ENCODE data around the gene SCUBE2. TPM values are rescaled to one million over a fixed set of nuclear protein-coding genes. Genes with fewer than 3 reads are reported as not detected.

SCUBE2 gene
- total RNA-seq, 1 experiment from 2014 or later = 1.9 TPM

GRCh38 chr11:9053316-9054035, 37.9 kb downstream of the SCUBE2 start (continued):
- no peak for TF ChIP-seq FOXJ3 (CRISPR knock-in tag; IDR thresholded peaks at IDR 0.05; ENCODE audit: borderline replicate concordance)
- TF ChIP-seq TEAD4 (CRISPR knock-in tag; IDR thresholded peaks at IDR 0.05) = no peak
- no peak for TF ChIP-seq ZNF232 (CRISPR knock-in tag; IDR thresholded peaks at IDR 0.05)
- TF ChIP-seq, protein P1, sequence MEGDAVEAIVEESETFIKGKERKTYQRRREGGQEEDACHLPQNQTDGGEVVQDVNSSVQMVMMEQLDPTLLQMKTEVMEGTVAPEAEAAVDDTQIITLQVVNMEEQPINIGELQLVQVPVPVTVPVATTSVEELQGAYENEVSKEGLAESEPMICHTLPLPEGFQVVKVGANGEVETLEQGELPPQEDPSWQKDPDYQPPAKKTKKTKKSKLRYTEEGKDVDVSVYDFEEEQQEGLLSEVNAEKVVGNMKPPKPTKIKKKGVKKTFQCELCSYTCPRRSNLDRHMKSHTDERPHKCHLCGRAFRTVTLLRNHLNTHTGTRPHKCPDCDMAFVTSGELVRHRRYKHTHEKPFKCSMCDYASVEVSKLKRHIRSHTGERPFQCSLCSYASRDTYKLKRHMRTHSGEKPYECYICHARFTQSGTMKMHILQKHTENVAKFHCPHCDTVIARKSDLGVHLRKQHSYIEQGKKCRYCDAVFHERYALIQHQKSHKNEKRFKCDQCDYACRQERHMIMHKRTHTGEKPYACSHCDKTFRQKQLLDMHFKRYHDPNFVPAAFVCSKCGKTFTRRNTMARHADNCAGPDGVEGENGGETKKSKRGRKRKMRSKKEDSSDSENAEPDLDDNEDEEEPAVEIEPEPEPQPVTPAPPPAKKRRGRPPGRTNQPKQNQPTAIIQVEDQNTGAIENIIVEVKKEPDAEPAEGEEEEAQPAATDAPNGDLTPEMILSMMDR (IDR thresholded peaks at IDR 0.05) = no peak

DNA sequence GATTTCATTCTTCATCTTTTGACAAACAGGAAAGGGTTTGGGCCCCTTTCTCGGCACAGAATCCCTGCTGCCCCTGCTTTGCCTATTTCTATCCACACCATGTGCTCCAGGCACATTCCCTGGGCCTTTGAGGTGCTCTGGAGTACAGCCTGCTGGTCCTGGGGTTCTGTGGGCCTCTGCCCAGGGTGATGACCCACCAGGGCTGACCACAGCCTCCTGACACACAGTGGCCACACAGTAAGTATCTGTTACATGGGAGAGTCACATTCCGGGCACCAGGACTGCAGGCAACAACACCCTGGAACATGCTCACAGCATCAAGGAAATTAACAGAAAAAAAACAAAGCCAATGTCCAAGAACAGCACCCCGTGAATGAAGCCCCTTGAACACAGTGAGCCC, 39.1 kb downstream of the SCUBE2 start:
- H3K27ac Mint-ChIP-seq = no peak overlapping the region
- no peak overlapping the region for H3K4me3 Mint-ChIP-seq
- peaks cover 14% of the 10 kb centered on the region for H3K4me1 Mint-ChIP-seq
- TF ChIP-seq, protein P2, sequence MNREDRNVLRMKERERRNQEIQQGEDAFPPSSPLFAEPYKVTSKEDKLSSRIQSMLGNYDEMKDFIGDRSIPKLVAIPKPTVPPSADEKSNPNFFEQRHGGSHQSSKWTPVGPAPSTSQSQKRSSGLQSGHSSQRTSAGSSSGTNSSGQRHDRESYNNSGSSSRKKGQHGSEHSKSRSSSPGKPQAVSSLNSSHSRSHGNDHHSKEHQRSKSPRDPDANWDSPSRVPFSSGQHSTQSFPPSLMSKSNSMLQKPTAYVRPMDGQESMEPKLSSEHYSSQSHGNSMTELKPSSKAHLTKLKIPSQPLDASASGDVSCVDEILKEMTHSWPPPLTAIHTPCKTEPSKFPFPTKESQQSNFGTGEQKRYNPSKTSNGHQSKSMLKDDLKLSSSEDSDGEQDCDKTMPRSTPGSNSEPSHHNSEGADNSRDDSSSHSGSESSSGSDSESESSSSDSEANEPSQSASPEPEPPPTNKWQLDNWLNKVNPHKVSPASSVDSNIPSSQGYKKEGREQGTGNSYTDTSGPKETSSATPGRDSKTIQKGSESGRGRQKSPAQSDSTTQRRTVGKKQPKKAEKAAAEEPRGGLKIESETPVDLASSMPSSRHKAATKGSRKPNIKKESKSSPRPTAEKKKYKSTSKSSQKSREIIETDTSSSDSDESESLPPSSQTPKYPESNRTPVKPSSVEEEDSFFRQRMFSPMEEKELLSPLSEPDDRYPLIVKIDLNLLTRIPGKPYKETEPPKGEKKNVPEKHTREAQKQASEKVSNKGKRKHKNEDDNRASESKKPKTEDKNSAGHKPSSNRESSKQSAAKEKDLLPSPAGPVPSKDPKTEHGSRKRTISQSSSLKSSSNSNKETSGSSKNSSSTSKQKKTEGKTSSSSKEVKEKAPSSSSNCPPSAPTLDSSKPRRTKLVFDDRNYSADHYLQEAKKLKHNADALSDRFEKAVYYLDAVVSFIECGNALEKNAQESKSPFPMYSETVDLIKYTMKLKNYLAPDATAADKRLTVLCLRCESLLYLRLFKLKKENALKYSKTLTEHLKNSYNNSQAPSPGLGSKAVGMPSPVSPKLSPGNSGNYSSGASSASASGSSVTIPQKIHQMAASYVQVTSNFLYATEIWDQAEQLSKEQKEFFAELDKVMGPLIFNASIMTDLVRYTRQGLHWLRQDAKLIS (CRISPR knock-in tag; IDR thresholded peaks at IDR 0.05; ENCODE audit: borderline replicate concordance) = no peak
- TF ChIP-seq MXD4 (CRISPR knock-in tag; IDR thresholded peaks at IDR 0.05; ENCODE audit: borderline replicate concordance) = no peak
- no peak for TF ChIP-seq IRF1 (CRISPR knock-in tag; IDR thresholded peaks at IDR 0.05)
- TF ChIP-seq MAX (CRISPR knock-in tag; IDR thresholded peaks at IDR 0.05) = no peak
- TF ChIP-seq, protein P3, sequence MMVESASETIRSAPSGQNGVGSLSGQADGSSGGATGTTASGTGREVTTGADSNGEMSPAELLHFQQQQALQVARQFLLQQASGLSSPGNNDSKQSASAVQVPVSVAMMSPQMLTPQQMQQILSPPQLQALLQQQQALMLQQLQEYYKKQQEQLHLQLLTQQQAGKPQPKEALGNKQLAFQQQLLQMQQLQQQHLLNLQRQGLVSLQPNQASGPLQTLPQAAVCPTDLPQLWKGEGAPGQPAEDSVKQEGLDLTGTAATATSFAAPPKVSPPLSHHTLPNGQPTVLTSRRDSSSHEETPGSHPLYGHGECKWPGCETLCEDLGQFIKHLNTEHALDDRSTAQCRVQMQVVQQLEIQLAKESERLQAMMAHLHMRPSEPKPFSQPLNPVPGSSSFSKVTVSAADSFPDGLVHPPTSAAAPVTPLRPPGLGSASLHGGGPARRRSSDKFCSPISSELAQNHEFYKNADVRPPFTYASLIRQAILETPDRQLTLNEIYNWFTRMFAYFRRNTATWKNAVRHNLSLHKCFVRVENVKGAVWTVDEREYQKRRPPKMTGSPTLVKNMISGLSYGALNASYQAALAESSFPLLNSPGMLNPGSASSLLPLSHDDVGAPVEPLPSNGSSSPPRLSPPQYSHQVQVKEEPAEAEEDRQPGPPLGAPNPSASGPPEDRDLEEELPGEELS (CRISPR knock-in tag; IDR thresholded peaks at IDR 0.05) = no peak
- no peak for TF ChIP-seq NR3C1 (CRISPR knock-in tag; conservative IDR thresholded peaks at IDR 0.05; ENCODE audit: low read depth)
- TF ChIP-seq, protein P4, sequence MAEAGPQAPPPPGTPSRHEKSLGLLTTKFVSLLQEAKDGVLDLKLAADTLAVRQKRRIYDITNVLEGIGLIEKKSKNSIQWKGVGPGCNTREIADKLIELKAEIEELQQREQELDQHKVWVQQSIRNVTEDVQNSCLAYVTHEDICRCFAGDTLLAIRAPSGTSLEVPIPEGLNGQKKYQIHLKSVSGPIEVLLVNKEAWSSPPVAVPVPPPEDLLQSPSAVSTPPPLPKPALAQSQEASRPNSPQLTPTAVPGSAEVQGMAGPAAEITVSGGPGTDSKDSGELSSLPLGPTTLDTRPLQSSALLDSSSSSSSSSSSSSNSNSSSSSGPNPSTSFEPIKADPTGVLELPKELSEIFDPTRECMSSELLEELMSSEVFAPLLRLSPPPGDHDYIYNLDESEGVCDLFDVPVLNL (CRISPR knock-in tag; IDR thresholded peaks at IDR 0.05; ENCODE audit: borderline replicate concordance, low read depth) = no peak
- TF ChIP-seq ZNF138 (CRISPR knock-in tag; conservative IDR thresholded peaks at IDR 0.05) = no peak
- TF ChIP-seq ZNF121 (CRISPR knock-in tag; IDR thresholded peaks at IDR 0.05) = no peak
- TF ChIP-seq, protein P5, sequence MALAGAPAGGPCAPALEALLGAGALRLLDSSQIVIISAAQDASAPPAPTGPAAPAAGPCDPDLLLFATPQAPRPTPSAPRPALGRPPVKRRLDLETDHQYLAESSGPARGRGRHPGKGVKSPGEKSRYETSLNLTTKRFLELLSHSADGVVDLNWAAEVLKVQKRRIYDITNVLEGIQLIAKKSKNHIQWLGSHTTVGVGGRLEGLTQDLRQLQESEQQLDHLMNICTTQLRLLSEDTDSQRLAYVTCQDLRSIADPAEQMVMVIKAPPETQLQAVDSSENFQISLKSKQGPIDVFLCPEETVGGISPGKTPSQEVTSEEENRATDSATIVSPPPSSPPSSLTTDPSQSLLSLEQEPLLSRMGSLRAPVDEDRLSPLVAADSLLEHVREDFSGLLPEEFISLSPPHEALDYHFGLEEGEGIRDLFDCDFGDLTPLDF (CRISPR knock-in tag; IDR thresholded peaks at IDR 0.05) = no peak
- CTCF ChIA-PET = no interaction called here
- DNase-seq (ENCODE audit: low spot score) (no peak), ATAC-seq (no peak)
- no peaks in the 10 kb centered on the region for H3K9me3 Mint-ChIP-seq
- no peaks in the 10 kb centered on the region for H3K36me3 Mint-ChIP-seq
- POLR2A ChIA-PET = no interaction called here
- H3K27me3 Mint-ChIP-seq (ENCODE audit: low read depth) = no peaks in the 10 kb centered on the region

All from WTC11 (cell line).